RWPE1 (cell line): ENCODE measurements around the gene MYO18A.

Experiments used
- CTCF ChIA-PET: fragments of 350-600 bp; sonication (Branson Sonifier 250); formaldehyde crosslinking; extraction: SDS; loops from one replicate; lab custom pipeline; 2021; lab: Yijun Ruan, JAX
- POLR2A ChIA-PET: fragments of 400-600 bp; formaldehyde crosslinking; extraction: SDS; loops from one replicate; lab custom pipeline; 2020; ENCODE audit warnings: antibody characterized with exemption; ENCODE audit not compliant: low non-redundant PET; lab: Yijun Ruan, JAX
- DNase-seq: peaks from one replicate; pipeline ENCODE4 v3.0.0; 2012; ENCODE audit warnings: low spot score
- H3K27ac ChIP-seq: fragments of 450-650 bp; 2 replicates; pipeline ENCODE4 v1.5.1; 2017
- TF ChIP-seq, protein P1 (sequence below): fragments of 450-650 bp; conservative IDR thresholded peaks from 2 replicates; pipeline ENCODE4 v1.5.1; 2017; ENCODE audit warnings: low read depth, mild to moderate bottlenecking

Gene MYO18A

DNA sequence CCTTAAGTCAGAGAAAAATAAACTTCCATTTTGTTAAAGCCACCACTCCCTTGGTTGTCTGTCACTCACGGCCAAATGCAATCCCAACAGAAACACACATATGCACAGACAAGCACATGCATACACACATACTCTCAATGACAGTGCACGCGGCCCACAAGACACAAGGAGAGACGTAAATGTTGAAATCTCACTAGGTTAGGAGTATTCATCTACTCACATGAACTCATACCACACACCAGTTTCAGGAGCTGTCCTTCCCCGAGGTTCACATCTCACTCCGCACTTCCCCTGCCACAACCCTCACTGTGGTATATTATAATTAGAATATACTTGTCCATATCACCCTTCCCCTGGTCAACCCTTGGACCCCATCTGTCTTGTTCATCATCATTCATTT lies 36.0 kb upstream of the MYO18A start:
- POLR2A ChIA-PET: interaction anchor here (0.6 kb wide), 1 partner anchor 9 kb away, joined by 3 read pairs; no protein-coding TSS in a partner anchor
- no peak for DNase-seq
- CTCF ChIA-PET: interaction anchor here (0.7 to 4.0 kb wide), 4 partner anchors 33 to 92 kb away, joined by 3 to 20 read pairs (median 4); partner anchors contain the start of gene MYO18A
- TF ChIP-seq, protein P1, sequence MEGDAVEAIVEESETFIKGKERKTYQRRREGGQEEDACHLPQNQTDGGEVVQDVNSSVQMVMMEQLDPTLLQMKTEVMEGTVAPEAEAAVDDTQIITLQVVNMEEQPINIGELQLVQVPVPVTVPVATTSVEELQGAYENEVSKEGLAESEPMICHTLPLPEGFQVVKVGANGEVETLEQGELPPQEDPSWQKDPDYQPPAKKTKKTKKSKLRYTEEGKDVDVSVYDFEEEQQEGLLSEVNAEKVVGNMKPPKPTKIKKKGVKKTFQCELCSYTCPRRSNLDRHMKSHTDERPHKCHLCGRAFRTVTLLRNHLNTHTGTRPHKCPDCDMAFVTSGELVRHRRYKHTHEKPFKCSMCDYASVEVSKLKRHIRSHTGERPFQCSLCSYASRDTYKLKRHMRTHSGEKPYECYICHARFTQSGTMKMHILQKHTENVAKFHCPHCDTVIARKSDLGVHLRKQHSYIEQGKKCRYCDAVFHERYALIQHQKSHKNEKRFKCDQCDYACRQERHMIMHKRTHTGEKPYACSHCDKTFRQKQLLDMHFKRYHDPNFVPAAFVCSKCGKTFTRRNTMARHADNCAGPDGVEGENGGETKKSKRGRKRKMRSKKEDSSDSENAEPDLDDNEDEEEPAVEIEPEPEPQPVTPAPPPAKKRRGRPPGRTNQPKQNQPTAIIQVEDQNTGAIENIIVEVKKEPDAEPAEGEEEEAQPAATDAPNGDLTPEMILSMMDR: no peak
- H3K27ac ChIP-seq: peak overlapping the region; percentile 55

DNA sequence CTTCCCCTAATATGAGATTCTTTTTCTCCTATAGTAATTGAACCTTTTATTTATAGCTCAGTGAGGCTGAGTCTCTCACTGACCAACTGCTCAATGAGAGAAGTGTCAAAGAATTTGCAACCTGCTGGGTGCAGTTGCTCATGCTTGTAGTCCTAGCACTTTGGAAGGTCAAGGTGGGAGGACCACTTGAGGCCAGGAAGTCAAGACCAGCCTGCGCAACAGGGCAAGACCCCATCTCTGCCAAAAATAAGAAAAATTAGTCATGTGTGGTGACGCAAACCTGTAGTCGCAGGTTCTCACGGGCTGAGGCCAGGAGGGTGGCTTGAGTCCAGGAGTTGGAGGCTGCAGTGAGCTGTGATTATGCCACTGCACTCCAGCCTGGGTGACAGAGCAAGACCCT lies 35.5 kb upstream of the MYO18A start:
- no peak for DNase-seq
- CTCF ChIA-PET: interaction anchor here (0.8 to 1.1 kb wide), 2 partner anchors 11 to 36 kb away, joined by 3 to 4 read pairs; partner anchors contain the start of gene MYO18A
- TF ChIP-seq, protein P1: no peak
- POLR2A ChIA-PET: interaction anchor here (0.6 kb wide), 1 partner anchor 9 kb away, joined by 3 read pairs; no protein-coding TSS in a partner anchor
- peak overlapping the region; percentile 53 for H3K27ac ChIP-seq

DNA sequence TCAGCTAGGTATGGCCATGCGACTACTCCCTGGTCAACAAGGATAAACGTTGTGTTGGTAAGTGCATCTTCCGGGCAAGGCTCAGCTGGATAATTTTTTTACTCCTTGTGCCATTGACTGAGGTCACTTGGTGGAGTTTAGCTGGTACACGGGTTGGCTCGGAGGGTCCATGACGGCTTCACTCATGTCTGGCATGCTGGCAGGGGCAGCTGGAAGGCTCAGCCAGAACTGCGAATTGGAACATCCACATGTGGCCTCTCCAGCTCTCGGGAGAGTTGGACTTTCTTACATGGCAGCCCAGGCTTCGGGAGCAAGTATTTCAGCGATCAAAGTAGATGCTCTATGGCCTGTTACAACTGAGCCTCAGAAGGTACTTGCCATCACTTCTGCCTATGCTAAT lies 35.0 kb upstream of the MYO18A start:
- peak overlapping the region; percentile 53; the same call in 1 of the 2 replicates for H3K27ac ChIP-seq
- ChIA-PET CTCF (interaction anchor here (0.8 kb wide), 2 partner anchors 11 to 66 kb away, joined by 3 to 4 read pairs; no protein-coding TSS in a partner anchor), POLR2A (interaction anchor here (0.6 kb wide), 1 partner anchor 77 kb away, joined by 8 read pairs; no protein-coding TSS in a partner anchor)
- no peak for DNase-seq
- TF ChIP-seq, protein P1: no peak

DNA sequence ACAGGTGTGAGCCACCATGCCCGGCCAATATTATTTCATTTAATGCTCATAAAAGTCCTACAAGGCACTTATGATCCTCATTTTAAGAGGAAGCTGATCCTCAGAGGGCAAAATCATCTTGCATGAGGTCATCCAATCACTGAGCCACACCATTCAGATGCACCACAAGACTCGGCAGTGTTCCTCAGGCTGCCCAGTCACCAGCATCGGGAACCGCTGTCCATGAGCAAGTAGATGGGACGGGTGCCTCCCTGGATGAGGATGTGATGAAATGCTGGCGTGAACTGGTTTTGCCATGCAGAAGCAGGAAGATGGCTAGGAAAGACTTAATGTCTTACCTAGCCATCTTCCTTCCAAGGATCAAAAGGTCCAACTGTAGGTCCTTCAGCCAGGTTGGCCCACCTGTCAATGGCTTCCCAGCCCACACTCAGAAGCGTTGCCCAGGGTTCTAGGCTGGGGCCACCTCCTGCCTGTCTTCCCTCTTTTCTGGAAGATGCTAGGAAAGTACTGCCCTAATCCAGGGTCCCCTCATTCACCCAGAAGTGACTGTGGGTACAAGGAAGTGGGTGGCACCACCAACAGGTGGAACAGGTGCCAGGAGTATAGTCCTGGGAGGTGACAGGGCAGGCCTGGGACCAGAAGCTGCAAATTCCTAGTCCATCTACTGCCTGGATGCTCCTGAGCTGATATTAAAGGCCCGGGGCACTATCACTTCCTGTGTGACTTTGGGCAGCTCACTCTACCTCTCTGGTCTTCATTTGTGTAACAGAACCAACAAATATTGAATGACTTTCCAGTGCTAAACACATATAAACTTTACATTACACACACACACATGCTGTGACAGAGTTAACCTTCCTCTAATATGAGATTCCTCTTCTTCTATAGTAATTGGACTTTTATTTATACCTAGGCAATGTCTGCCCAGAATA lies 34.3 kb upstream of the MYO18A start:
- H3K27ac ChIP-seq: no peak overlapping the region
- TF ChIP-seq, protein P1: no peak
- ChIA-PET CTCF (interaction anchor here (0.8 kb wide), 2 partner anchors 12 to 65 kb away, joined by 3 to 4 read pairs; no protein-coding TSS in a partner anchor), POLR2A (interaction anchor here (0.6 kb wide), 1 partner anchor 78 kb away, joined by 8 read pairs; no protein-coding TSS in a partner anchor)
- no peak for DNase-seq

DNA sequence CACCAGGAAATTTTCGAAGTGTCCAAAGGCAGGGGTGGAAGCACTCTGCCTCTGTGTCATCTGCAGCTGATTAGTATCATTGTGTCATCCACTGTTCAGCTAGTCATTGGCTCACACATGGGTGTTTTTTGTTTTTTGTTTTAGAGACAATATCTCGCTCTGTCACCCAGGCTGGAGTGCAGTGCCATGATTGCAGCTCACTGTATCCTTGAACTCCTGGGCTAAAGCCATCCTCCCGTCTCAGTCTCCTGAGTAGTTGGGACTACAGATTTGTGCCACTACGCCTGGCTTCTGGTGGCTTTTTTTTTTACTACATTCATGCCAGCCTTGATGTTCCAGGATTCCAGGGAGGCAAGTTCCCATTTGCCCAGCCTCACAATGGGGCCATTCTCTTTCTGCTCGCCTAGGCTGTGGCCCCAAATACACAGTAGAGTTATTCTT lies 32.5 kb upstream of the MYO18A start:
- H3K27ac ChIP-seq: no peak overlapping the region
- no peak for DNase-seq
- ChIA-PET CTCF (no interaction called here), POLR2A (no interaction called here)
- TF ChIP-seq, protein P1: no peak

DNA sequence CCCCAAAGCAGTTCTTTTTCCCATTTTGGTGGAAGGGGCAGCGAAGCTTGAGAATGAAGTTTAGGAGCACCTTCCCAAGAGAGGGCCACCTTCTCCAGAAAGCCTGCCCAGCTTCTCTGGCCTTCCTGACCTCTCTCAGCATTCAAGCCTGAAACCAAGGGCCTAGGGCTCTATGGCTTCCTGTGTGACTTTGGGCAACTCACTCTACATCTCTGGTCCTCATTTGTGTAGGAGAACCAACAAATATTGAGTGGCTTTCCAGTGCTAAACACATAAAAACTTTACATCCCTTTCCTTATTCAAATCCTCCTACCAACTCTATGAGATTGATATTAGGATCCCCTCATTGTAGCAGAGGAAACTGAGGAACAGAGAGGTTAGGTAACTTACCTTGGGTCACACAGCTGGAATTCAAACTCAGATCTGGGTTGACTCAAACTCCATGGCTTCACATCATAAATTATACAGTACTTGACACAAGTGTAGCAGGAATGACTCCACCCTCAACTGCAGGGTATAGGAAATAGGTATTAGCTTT lies 32.0 kb upstream of the MYO18A start:
- TF ChIP-seq, protein P1: no peak
- DNase-seq: no peak
- POLR2A ChIA-PET: no interaction called here
- CTCF ChIA-PET: interaction anchor here (1.1 kb wide), 1 partner anchor 63 kb away, joined by 3 read pairs; no protein-coding TSS in a partner anchor
- H3K27ac ChIP-seq: no peak overlapping the region
